A673 (cell line): ENCODE data around the gene RIC8A.

ENCODE experiments used
- EZH2 ChIP-seq: fragments of 200-600 bp; sonication (generic); IDR thresholded peaks from 2 replicates; pipeline ENCODE4 v1.6.1; 2017; ENCODE audit warnings: borderline replicate concordance, low read depth, mild to moderate bottlenecking, mixed read lengths, antibody characterized with exemption, low read length; ENCODE audit not compliant: poor library complexity, severe bottlenecking
- TF ChIP-seq, protein P1 (sequence below): fragments of 300-800, 200-600 bp; sonication (generic); conservative IDR thresholded peaks from 2 replicates; pipeline ENCODE4 v1.5.1; 2017; ENCODE audit warnings: low read depth, mild to moderate bottlenecking, antibody characterized with exemption, low read length, moderate library complexity, mixed read lengths

DNA sequence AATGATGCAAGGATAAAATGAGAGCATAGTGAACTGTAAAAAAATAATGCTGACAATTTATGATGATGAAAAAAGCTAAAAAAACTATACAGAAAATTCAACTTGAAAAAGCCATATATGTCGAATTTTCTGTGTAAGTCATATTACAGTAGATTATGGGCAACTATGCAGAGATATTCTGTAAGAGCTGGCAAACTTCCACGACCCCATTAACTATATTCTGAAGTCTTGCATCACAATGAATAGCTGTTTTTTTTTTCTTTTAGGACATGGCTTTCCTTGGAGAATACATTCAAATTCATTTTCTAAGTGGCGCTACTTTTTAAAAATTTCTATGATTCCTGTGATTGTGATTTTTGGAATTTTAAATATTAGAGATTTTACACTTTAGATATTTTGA lies 47.7 kb downstream of the RIC8A start:
- TF ChIP-seq, protein P1, sequence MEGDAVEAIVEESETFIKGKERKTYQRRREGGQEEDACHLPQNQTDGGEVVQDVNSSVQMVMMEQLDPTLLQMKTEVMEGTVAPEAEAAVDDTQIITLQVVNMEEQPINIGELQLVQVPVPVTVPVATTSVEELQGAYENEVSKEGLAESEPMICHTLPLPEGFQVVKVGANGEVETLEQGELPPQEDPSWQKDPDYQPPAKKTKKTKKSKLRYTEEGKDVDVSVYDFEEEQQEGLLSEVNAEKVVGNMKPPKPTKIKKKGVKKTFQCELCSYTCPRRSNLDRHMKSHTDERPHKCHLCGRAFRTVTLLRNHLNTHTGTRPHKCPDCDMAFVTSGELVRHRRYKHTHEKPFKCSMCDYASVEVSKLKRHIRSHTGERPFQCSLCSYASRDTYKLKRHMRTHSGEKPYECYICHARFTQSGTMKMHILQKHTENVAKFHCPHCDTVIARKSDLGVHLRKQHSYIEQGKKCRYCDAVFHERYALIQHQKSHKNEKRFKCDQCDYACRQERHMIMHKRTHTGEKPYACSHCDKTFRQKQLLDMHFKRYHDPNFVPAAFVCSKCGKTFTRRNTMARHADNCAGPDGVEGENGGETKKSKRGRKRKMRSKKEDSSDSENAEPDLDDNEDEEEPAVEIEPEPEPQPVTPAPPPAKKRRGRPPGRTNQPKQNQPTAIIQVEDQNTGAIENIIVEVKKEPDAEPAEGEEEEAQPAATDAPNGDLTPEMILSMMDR, result no peak
- TF ChIP-seq EZH2, result no peak
